HCT116 (cell line): ENCODE data around the gene KPNA1. TPM values are rescaled to one million over a fixed set of nuclear protein-coding genes. Genes with fewer than 3 reads are reported as not detected.

Source experiments
- ATAC-seq: fragments of 200-7000 bp; cut with Tn5 transposase; 2 replicates; pipeline ENCODE4 v1.9.1; 2020; ENCODE audit warnings: mild to moderate bottlenecking, moderate library complexity
- BruUV-seq: library from RNA; stranded (reverse); fragments of 400-500 nt; replicated peaks from 2 replicates; lab custom pipeline; 2021; lab: Mats Ljungman, UMichigan
- CTCF ChIA-PET: fragments of 300-600 bp; sonication (Branson Sonifier 250); formaldehyde crosslinking; loops from one replicate; lab custom pipeline; 2021; ENCODE audit warnings: antibody characterized with exemption; lab: Charles Lee
- POLR2A ChIA-PET: fragments of 300-600, 350-600 bp; sonication (Branson Sonifier 250); formaldehyde crosslinking; loops from one replicate; lab custom pipeline; 2021; ENCODE audit warnings: antibody characterized with exemption; lab: Charles Lee
- RAD21 ChIA-PET, 2 experiments: fragments of 300-600 bp; sonication (Branson Sonifier 250); formaldehyde crosslinking; loops; one replicate each; lab custom pipeline; 2023; ENCODE audit warnings: low total read pairs in 2 of 2; ENCODE audit not compliant: uncharacterized antibody in 2 of 2, unreplicated experiment in 2 of 2, low non-redundant PET in 1 of 2; lab: Charles Lee
- DNase-seq: peaks from one replicate; pipeline ENCODE4 v3.0.0-alpha.2; 2010; ENCODE audit warnings: low read depth, low spot score
- H2AFZ ChIP-seq: fragments of 200-600 bp; shearing (Covaris generic), sonication (generic); 2 replicates; pipeline ENCODE4 v1.6.1; 2017; ENCODE audit warnings: low read depth, mixed run types, mixed read lengths, antibody characterized with exemption, low read length; ENCODE audit not compliant: poor library complexity, severe bottlenecking
- H3K27ac ChIP-seq: 2 replicates; pipeline ENCODE4 v1.5.1; 2012; ENCODE audit warnings: low read depth, low read length
- H3K27me3 ChIP-seq: fragments of 200-600 bp; sonication (generic); 2 replicates; pipeline ENCODE4 v1.6.1; 2016; ENCODE audit warnings: mixed run types, low read length, mixed read lengths; ENCODE audit not compliant: insufficient read depth
- H3K36me3 ChIP-seq, 2 experiments: fragments of 200-500 bp in 1 of 2; fragments of 200-600 bp in 1 of 2; sonication (Bioruptor generic) in 1 of 2; sonication (generic) in 1 of 2; 2 replicates each; pipeline versions ENCODE4 v1.5.1 to v1.6.1; 2014 to 2016; ENCODE audit warnings: low read length in 2 of 2, inconsistent platforms in 1 of 2, mixed read lengths in 1 of 2, mixed run types in 1 of 2; ENCODE audit not compliant: insufficient read depth in 2 of 2, control insufficient read depth in 1 of 2
- H3K4me1 ChIP-seq, 2 experiments: fragments of 200-600 bp in 1 of 2; sonication (generic) in 1 of 2; 2 replicates each; pipeline versions ENCODE4 v1.5.1 to v1.6.1; 2012 to 2017; ENCODE audit warnings: low read length in 2 of 2, inconsistent platforms in 1 of 2, mild to moderate bottlenecking in 1 of 2, mixed read lengths in 1 of 2, mixed run types in 1 of 2, moderate library complexity in 1 of 2; ENCODE audit not compliant: insufficient read depth in 2 of 2, control insufficient read depth in 1 of 2
- H3K4me2 ChIP-seq: fragments of 200-600 bp; sonication (generic); 2 replicates; pipeline ENCODE4 v1.6.1; 2017; ENCODE audit warnings: mixed run types, low read length, mixed read lengths
- H3K4me3 ChIP-seq, 2 experiments: fragments of 200-600 bp in 1 of 2; sonication (generic) in 1 of 2; replicated peaks in 1 of 2; 2 replicates each; pipeline ENCODE4 v1.5.1; 2011 to 2016; ENCODE audit warnings: low read length in 2 of 2, control low read depth in 1 of 2, low read depth in 1 of 2, mild to moderate bottlenecking in 1 of 2, mixed read lengths in 1 of 2, mixed run types in 1 of 2
- H3K79me2 ChIP-seq: fragments of 200-600 bp; sonication (generic); 2 replicates; pipeline ENCODE4 v1.6.1; 2017; ENCODE audit warnings: mild to moderate bottlenecking, mixed run types, low read length, moderate library complexity, mixed read lengths; ENCODE audit not compliant: insufficient read depth
- H3K9ac ChIP-seq: fragments of 200-600 bp; sonication (generic); 2 replicates; pipeline ENCODE4 v1.6.1; 2016; ENCODE audit warnings: low read length, mixed read lengths
- H3K9me2 ChIP-seq: fragments of 200-600 bp; sonication (generic), shearing (Covaris generic); 2 replicates; pipeline ENCODE4 v1.6.1; 2017; ENCODE audit warnings: mixed run types, mild to moderate bottlenecking, moderate library complexity; ENCODE audit not compliant: insufficient read depth
- H3K9me3 ChIP-seq, 2 experiments: fragments of 200-500 bp in 1 of 2; fragments of 200-600 bp in 1 of 2; sonication (Bioruptor generic) in 1 of 2; sonication (generic) in 1 of 2; 2 replicates each; pipeline ENCODE4 v1.6.1; 2014 to 2017; ENCODE audit warnings: low read length in 2 of 2, mixed read lengths in 2 of 2, inconsistent platforms in 1 of 2, low read depth in 1 of 2, mild to moderate bottlenecking in 1 of 2, mixed run types in 1 of 2, moderate library complexity in 1 of 2; ENCODE audit not compliant: control insufficient read depth in 1 of 2, insufficient read depth in 1 of 2
- H4K20me1 ChIP-seq: fragments of 200-600 bp; sonication (generic), shearing (Covaris generic); 2 replicates; pipeline ENCODE4 v1.6.1; 2017; ENCODE audit warnings: mixed run types, mild to moderate bottlenecking, moderate library complexity; ENCODE audit not compliant: insufficient read depth
- CBX3 ChIP-seq: IDR thresholded peaks from 2 replicates; pipeline ENCODE4 v1.6.1; 2012; ENCODE audit warnings: low read depth
- CEBPB ChIP-seq: IDR thresholded peaks from 2 replicates; pipeline ENCODE4 v1.6.1; 2012; ENCODE audit warnings: low read depth
- ELF1 ChIP-seq: IDR thresholded peaks from 2 replicates; pipeline ENCODE4 v1.6.1; 2012; ENCODE audit warnings: low read depth, borderline replicate concordance
- EZH2 ChIP-seq: fragments of 200-600 bp; sonication (generic); IDR thresholded peaks from 2 replicates; pipeline ENCODE4 v1.6.1; 2017; ENCODE audit warnings: antibody characterized with exemption, mixed run types
- EZH2phosphoT487 ChIP-seq: fragments of 200-600 bp; IDR thresholded peaks from 2 replicates; pipeline ENCODE4 v1.6.1; 2018; ENCODE audit warnings: antibody characterized with exemption, borderline replicate concordance
- FOSL1 ChIP-seq: IDR thresholded peaks from 2 replicates; pipeline ENCODE4 v1.6.1; 2012; ENCODE audit warnings: low read depth
- JUND ChIP-seq: IDR thresholded peaks from 2 replicates; pipeline ENCODE4 v1.6.1; 2012
- POLR2A ChIP-seq: IDR thresholded peaks from 2 replicates; pipeline ENCODE4 v1.7.0; 2011; ENCODE audit warnings: borderline replicate concordance; ENCODE audit not compliant: insufficient read depth, insufficient read length; ENCODE audit errors: extremely low read depth
- POLR2AphosphoS5 ChIP-seq: IDR thresholded peaks from 2 replicates; pipeline ENCODE4 v1.6.1; 2011; ENCODE audit warnings: mild to moderate bottlenecking, low read depth, low read length, moderate library complexity
- SIN3A ChIP-seq: IDR thresholded peaks from 2 replicates; pipeline ENCODE4 v1.6.1; 2012; ENCODE audit warnings: low read depth
- SP1 ChIP-seq: IDR thresholded peaks from 2 replicates; pipeline ENCODE4 v1.6.1; 2012; ENCODE audit warnings: low read depth
- SRF ChIP-seq: IDR thresholded peaks from 2 replicates; pipeline ENCODE4 v1.6.1; 2012; ENCODE audit warnings: low read depth
- YY1 ChIP-seq: IDR thresholded peaks from 2 replicates; pipeline ENCODE4 v1.6.1; 2011; ENCODE audit warnings: low read length, low read depth, moderate library complexity, mild to moderate bottlenecking; ENCODE audit not compliant: insufficient replicate concordance; ENCODE audit errors: extremely low read depth
- ZFX ChIP-seq: fragments of 450-650 bp; IDR thresholded peaks from 2 replicates; pipeline ENCODE4 v1.6.1; 2017
- ZNF274 ChIP-seq: fragments of 200-500 bp; sonication (Bioruptor generic); IDR thresholded peaks from 2 replicates; pipeline ENCODE4 v1.6.1; 2014; ENCODE audit warnings: mild to moderate bottlenecking, low read depth, low read length, inconsistent platforms
- intact Hi-C: fragments of 100-400 bp; cut with micrococcal nuclease; formaldehyde crosslinking; loops from 2 replicates; pipeline ENCODE4 v1.10.0; 2022
- total RNA-seq: library from RNA; stranded (reverse); gene quantifications from one replicate; pipeline ENCODE4 v1.2.1, GENCODE V29; 2021; ENCODE audit not compliant: unreplicated experiment
- TF ChIP-seq, protein P1 (sequence below): IDR thresholded peaks from 2 replicates; pipeline ENCODE4 v1.6.1; 2012; ENCODE audit warnings: low read depth
- TF ChIP-seq, protein P2 (sequence below), 3 experiments: fragments of 200-600 bp in 1 of 3; sonication (generic) in 1 of 3; IDR thresholded peaks in 2 of 3; conservative IDR thresholded peaks in 1 of 3; 2 replicates each; pipeline ENCODE4 v1.5.1; 2012 to 2017; ENCODE audit warnings: low read depth in 2 of 3, low read length in 2 of 3, antibody characterized with exemption in 1 of 3, borderline replicate concordance in 1 of 3, control low read depth in 1 of 3, mild to moderate bottlenecking in 1 of 3, mixed read lengths in 1 of 3, mixed run types in 1 of 3, moderate library complexity in 1 of 3; ENCODE audit not compliant: insufficient read depth in 1 of 3
- TF ChIP-seq, protein P3 (sequence below): IDR thresholded peaks from 2 replicates; pipeline ENCODE4 v1.6.1; 2012
- TF ChIP-seq, protein P4 (sequence below): IDR thresholded peaks from 2 replicates; pipeline ENCODE4 v1.6.1; 2012

The KPNA1 gene
- total RNA-seq, 1 experiment from 2014 or later = 73.4 TPM

DNA sequence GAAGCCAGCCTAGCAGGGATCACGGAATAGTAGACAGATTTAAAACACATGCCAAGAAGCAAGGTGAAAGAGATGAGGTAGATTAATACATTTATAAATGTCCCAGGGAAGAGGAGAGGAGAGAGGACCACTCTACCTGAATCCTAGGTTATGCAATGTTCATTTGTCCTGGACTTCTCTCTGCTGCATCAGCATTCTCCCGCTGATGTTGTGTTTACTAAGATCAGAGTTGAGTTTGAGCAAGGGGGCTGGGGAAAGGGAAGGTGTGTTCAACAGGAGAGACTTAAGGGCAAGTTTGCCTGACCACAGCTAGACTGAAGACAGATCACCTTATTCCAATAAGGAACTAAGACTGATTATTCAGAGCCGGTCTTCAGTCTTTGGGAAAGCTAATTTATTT lies 1.1 kb upstream of the KPNA1 start:
- H3K4me3 ChIP-seq = no peak overlapping the region
- CTCF ChIA-PET = no interaction called here
- no peaks in the 10 kb centered on the region for H3K9me3 ChIP-seq
- H3K27me3 ChIP-seq = no peaks in the 10 kb centered on the region
- TF ChIP-seq, protein P1, sequence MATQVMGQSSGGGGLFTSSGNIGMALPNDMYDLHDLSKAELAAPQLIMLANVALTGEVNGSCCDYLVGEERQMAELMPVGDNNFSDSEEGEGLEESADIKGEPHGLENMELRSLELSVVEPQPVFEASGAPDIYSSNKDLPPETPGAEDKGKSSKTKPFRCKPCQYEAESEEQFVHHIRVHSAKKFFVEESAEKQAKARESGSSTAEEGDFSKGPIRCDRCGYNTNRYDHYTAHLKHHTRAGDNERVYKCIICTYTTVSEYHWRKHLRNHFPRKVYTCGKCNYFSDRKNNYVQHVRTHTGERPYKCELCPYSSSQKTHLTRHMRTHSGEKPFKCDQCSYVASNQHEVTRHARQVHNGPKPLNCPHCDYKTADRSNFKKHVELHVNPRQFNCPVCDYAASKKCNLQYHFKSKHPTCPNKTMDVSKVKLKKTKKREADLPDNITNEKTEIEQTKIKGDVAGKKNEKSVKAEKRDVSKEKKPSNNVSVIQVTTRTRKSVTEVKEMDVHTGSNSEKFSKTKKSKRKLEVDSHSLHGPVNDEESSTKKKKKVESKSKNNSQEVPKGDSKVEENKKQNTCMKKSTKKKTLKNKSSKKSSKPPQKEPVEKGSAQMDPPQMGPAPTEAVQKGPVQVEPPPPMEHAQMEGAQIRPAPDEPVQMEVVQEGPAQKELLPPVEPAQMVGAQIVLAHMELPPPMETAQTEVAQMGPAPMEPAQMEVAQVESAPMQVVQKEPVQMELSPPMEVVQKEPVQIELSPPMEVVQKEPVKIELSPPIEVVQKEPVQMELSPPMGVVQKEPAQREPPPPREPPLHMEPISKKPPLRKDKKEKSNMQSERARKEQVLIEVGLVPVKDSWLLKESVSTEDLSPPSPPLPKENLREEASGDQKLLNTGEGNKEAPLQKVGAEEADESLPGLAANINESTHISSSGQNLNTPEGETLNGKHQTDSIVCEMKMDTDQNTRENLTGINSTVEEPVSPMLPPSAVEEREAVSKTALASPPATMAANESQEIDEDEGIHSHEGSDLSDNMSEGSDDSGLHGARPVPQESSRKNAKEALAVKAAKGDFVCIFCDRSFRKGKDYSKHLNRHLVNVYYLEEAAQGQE = no peak
- TF ChIP-seq EZH2 (no peak), SP1 (no peak), ZNF274 (no peak), JUND (no peak), ZFX (no peak), POLR2A (no peak), CEBPB (no peak), FOSL1 (no peak), POLR2AphosphoS5 (no peak), SIN3A (no peak), ELF1 (no peak), EZH2phosphoT487 (no peak), CBX3 (no peak), SRF (no peak), YY1 (no peak)
- TF ChIP-seq, protein P2, sequence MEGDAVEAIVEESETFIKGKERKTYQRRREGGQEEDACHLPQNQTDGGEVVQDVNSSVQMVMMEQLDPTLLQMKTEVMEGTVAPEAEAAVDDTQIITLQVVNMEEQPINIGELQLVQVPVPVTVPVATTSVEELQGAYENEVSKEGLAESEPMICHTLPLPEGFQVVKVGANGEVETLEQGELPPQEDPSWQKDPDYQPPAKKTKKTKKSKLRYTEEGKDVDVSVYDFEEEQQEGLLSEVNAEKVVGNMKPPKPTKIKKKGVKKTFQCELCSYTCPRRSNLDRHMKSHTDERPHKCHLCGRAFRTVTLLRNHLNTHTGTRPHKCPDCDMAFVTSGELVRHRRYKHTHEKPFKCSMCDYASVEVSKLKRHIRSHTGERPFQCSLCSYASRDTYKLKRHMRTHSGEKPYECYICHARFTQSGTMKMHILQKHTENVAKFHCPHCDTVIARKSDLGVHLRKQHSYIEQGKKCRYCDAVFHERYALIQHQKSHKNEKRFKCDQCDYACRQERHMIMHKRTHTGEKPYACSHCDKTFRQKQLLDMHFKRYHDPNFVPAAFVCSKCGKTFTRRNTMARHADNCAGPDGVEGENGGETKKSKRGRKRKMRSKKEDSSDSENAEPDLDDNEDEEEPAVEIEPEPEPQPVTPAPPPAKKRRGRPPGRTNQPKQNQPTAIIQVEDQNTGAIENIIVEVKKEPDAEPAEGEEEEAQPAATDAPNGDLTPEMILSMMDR (IDR thresholded peaks at IDR 0.05 in 2 of 3, conservative IDR thresholded peaks at IDR 0.05 in 1 of 3; ENCODE audit: borderline replicate concordance in 1 of 3, insufficient read depth in 1 of 3, low read depth in 2 of 3, low read length in 2 of 3) = no peak
- TF ChIP-seq, protein P3, sequence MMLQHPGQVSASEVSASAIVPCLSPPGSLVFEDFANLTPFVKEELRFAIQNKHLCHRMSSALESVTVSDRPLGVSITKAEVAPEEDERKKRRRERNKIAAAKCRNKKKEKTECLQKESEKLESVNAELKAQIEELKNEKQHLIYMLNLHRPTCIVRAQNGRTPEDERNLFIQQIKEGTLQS = no peak
- TF ChIP-seq, protein P4, sequence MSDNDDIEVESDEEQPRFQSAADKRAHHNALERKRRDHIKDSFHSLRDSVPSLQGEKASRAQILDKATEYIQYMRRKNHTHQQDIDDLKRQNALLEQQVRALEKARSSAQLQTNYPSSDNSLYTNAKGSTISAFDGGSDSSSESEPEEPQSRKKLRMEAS = no peak
- H3K4me2 ChIP-seq = no peak overlapping the region
- POLR2A ChIA-PET = no interaction called here
- H3K9ac ChIP-seq = no peak overlapping the region
- H3K36me3 ChIP-seq = no peaks in the 10 kb centered on the region
- RAD21 ChIA-PET = no interaction called here
- ATAC-seq (no peak), DNase-seq (no peak)
- BruUV-seq = no TSS peak
- no peak overlapping the region for H2AFZ ChIP-seq
- no peaks in the 10 kb centered on the region for H3K9me2 ChIP-seq
- H3K27ac ChIP-seq = no peak overlapping the region
- intact Hi-C loops = no loop called here
- peaks cover 6 to 17% of the 10 kb centered on the region in 2 experiments; a peak in 3 of 4 replicates for H3K4me1 ChIP-seq
- H4K20me1 ChIP-seq = peaks cover 30% of the 10 kb centered on the region; the same call in 1 of the 2 replicates
- peaks cover 33% of the 10 kb centered on the region for H3K79me2 ChIP-seq
